ENCODE results near the gene SH2D2A.

SH2D2A gene

GRCh38 chr1:156816561-156817328 lies at the start of gene SH2D2A:
Gene SH2D2A (minus strand): TSS chr1:156816848. CDS start chr1:156816708, 140 bp downstream.
- DNase-seq (ENCODE audit: low spot score) = no peak

- no peak for DNase-seq (ENCODE audit: low spot score)
Observed at GRCh38 chr1:156865865-156866248, 49.2 kb upstream of the SH2D2A start.

DNA sequence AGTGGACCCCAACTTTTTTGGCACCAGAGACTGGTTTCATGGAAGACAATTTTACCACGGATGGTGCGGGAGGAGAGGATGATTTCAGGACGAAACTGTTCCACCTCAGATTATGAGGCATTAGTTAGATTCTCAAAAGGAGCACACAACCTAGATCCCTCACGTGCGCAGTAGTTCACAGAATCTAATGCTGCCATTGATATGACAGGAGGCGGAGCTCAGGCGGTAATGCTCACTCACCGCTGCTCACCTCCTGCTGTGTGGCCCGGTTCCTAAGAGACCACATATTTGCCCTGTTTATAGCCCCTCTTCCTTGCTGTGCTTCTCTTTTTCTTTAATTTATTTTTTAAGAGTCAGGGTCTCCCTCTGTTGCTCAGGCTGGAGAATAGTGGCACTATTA lies 48.6 kb upstream of the SH2D2A start:
- DNase-seq (ENCODE audit: low spot score) = no peak

- DNase-seq (ENCODE audit: low spot score) = no peak
Observed at GRCh38 chr1:156864796-156865195, 48.1 kb upstream of the SH2D2A start.

DNA sequence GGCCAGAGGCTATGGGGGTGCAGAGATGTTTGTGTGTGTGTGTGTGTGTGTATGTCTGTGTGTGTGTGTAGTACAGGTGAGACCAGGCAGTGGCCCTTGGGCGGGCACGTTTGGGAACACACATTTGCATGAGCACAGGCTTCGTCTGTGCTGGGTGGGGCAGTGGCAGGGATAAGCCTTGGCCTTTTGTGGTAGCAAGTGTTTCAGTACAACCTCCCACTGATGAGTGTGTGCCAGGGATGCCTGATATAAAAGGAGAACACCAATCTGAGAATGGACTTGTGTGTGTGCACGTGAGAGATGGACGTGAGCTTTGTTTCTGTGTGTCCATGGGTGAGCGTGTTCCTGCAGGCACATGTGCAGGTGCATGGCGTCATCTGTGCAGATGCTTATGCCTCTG lies 47.0 kb upstream of the SH2D2A start:
- DNase-seq (ENCODE audit: low spot score) = no peak

DNA sequence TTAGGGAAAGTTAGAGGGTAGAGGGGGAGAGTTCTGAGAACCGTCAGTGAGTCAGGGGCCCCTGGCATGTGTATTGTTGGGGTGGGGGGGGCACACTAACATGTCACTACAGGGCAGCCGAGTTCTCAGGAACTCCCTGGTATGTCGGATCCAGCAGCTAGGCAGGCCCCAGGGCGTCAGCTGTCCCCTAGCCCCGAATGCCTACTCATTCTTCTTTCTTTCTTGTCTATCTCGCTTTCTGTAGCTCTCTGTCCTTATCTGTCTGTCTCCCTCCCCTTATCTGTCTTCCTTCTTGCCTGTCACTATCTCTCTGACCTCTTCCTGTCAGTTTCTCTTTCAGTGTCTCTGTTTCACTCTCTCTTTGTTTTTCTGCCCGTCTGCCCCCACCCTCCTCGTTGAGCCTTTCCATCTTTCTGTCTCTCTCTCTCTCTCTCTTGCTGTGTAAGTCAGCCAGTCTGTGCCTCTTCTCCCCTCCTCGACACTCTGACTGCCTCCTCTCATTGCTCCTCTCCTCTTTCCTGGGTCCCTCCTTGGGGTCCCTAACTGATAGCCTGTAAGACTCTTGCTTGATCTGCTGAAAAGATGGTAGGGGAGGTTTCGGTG lies 46.5 kb upstream of the SH2D2A start:
- no peak for DNase-seq (ENCODE audit: low spot score)

DNA sequence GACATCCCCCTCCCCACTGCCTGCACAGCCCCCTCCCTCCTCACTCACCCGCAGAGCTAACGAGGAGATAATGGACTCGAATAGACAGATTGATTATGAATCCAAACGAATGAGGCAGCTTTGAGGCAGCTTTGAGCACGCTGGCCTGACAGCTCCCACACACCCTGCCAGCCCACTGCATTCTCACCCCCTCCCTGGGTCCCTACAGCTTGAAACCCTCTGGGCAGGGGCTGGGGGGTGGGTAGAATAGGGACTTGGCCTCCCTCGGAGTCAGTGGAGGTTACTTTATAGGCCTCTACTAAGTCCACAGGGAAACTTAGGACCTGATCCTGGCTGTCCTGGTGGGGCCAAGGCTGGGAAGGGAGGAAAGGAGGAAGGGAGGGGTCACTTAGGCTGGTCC lies 45.9 kb upstream of the SH2D2A start:
- no peak for DNase-seq (ENCODE audit: low spot score)

DNA sequence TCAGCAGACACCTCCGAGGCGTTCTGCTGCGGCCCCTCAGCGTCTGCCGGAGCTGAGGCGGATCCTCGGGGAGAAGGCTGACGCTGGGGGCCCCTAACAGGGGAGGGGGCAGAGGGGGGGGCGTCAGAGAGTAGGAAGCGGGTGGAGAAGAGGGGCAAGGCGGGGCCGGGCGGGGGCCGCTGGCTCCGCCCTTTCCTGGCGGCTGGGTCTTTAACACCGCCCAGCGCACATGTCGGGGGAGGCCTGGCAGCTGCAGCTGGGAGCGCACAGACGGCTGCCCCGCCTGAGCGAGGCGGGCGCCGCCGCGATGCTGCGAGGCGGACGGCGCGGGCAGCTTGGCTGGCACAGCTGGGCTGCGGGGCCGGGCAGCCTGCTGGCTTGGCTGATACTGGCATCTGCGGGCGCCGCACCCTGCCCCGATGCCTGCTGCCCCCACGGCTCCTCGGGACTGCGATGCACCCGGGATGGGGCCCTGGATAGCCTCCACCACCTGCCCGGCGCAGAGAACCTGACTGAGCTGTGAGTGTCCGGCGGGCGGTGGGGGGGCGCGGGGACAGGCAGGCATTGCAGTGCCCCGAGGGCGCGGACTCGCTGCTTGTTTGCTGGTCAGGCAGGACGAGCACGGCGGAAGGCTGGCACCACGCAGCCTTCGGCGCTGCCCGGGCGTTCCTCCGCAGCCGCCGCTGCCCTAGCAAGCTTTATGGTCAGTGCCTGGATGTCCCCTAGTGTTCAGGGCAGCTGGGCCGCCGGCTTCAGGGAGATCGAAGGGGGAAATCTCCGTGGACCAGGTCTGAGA lies 44.2 kb upstream of the SH2D2A start, which contains the start of gene NTRK1:
NTRK1 (plus strand) TSS at position 238 of the 796 bp plus-strand sequence; CDS start at position 308, 70 bp downstream.
- no peak for DNase-seq (ENCODE audit: low spot score)

GRCh38 chr1:156860113-156860627 lies 43.5 kb upstream of the SH2D2A start:
- peak; percentile 93 for DNase-seq (ENCODE audit: low spot score)

DNA sequence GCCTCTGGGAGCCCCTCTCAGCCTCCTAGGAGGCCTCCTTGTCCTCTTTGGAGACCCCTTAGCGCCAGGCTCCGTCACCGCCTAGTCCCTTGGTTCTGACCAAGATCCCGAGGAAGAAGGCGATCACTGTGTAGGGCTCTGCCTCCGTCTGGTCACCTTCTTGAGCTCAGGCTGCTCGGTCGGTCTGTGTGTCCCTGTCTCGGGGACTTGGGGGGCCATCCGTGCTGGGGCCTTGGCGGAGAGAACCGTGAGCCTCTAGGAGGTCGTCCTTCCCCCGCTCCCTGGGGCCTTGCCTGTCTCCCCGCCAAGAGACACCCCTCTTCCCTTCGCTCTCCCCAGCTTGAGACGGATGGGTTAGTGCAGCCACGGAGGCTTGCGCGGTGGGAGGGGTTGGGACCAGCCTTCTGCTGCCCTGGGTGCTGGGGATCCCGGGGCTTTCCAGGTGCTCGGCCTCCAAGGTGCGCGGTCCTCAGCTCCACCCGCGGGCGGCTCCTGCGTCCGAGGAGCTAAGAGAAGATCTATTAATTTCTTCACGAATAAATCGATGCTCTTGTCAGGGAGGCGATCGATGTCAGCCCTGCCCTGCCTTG lies 43.0 kb upstream of the SH2D2A start:
- peak; percentile 64 for DNase-seq (ENCODE audit: low spot score)

GRCh38 chr1:156858959-156859522 lies 42.4 kb upstream of the SH2D2A start, which contains the start of gene INSRR:
Gene INSRR (minus strand): TSS chr1:156859117. CDS start chr1:156858621, 496 bp downstream.
- no peak for DNase-seq (ENCODE audit: low spot score)

GRCh38 chr1:156858555-156858956 lies 41.9 kb upstream of the SH2D2A start:
- DNase-seq (ENCODE audit: low spot score) = no peak

DNA sequence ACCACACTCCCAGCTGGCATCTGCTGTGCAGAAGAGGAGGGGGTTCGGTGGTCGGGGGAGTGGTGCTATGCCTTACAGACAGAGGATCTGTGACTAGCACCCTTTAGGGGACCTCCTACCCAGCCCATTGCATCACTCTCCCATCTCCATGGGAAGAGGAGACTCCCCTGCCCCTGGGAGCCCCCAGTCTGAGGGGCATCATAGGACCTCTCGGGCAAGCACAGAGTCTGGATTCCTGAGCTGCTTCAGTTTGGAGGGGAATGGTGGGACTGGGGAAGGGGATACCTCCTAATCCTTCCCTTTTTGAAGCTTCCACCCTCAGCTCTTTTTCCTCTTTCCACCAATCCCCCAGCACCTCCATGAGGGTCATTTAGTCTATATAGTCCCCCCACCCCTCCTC lies 40.9 kb upstream of the SH2D2A start:
- no peak for DNase-seq (ENCODE audit: low spot score)

GRCh38 chr1:156856282-156856785 lies 39.7 kb upstream of the SH2D2A start:
- DNase-seq (ENCODE audit: low spot score) = no peak

- DNase-seq (ENCODE audit: low spot score) = no peak
Observed at GRCh38 chr1:156854634-156855033, 38.0 kb upstream of the SH2D2A start.

DNA sequence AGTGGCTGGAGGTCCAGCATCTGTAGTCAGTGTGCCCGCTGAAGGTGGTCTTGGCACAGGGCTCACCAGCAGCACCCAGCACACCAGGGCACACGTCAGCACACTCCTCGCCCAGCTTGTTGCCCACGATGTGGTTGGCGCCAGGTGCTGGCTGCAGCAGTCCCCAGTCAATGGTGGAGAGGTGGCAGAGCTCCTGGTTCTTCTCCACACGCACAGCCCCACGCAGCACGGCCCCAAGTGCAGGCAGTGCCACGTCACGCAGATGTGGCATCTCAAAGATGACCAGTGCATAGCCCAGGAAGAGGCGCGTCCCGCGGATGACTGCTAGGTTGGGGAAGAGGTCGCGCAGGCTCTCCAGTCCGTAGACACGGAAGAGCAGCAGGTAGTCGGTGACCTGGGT lies 37.1 kb upstream of the SH2D2A start:
- no peak for DNase-seq (ENCODE audit: low spot score)

DNA sequence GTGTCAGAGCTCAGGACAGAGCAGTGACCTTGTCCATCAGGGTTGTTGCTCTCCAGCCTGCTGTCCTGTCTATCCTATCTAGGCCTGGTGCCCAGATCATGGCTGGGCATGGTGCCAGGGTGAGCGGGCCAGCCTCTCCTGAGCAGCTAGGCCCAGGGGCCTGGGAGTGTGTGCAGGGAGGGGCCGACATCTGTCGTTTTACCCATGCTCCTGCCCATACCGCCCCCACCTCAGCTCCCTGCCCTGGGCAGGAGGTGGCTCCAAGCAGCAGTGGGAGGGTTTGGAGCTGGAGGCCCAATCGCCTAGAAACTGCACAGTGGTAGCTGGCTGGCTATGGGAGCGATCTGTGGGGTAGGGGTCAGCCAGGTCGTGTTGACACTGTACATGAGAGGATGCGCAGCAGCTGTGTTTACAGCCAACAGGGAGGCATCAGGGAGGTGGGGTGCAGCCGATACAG lies 35.8 kb upstream of the SH2D2A start:
- no peak for DNase-seq (ENCODE audit: low spot score)

GRCh38 chr1:156851779-156852417 lies 35.2 kb upstream of the SH2D2A start:
- DNase-seq (ENCODE audit: low spot score) = no peak

- no peak for DNase-seq (ENCODE audit: low spot score)
Observed at GRCh38 chr1:156849151-156849496, 32.5 kb upstream of the SH2D2A start.

DNA sequence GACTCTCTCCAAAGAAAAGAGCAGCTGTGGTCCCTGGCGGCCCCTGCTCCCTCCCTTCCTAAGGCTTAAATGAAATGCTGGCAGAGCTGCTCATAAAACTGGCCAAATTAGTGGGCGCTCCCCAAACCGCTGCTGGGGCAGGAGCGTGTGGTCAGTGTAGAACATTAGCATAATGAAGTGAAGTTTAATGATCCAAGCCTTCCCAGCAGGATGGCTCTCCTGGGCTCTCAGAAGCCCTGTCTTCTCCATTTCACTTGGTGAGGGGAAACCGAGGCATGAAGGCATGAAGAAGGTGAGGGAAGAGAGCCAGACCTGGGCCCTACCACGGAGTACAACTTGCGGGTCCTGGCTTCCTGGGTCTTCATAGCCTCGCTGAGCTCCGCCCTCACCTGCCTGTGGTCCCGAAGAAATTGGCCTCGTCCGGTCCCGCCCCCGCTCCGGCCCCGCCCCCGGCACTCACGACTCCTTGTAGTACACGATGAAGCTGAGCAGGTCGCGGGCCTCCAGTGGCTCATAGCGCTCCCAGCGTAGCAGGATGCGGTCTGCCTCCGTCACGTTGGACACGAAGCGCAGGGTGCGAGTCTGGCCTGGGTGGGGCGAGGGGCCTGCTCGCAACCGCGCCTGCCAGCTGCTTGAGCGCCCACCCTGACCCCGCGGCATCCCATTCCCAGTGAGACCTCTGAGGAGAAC lies 32.0 kb upstream of the SH2D2A start:
- no peak for DNase-seq (ENCODE audit: low spot score)

All from HuH-7.5 (cell line).